CD4-positive, CD25-positive, alpha-beta regulatory T cell (primary cell): ENCODE data around the gene OR2T5. TPM values are rescaled to one million over a fixed set of nuclear protein-coding genes. Genes with fewer than 3 reads are reported as not detected.
"Not testable (repeated sequence)": the region's sequence is repeated elsewhere in the genome, so short reads cannot be mapped to it uniquely, and the experiment has no call there.

Experiments used
- ATAC-seq, 2 donors: fragments of 150-1000 bp; cut with Tn5 transposase; one replicate each; pipeline ENCODE4 v1.10.0; 2021; ENCODE audit warnings: low read depth in 2 of 2, moderate number of reproducible peaks in 2 of 2, moderate library complexity in 1 of 2
- DNase-seq, 3 donors: peaks; one replicate each; pipeline versions ENCODE4 v3.0.0 to v3.0.0-alpha.2; 2012 to 2022; ENCODE audit warnings: mixed read lengths in 1 of 3
- H3K27ac ChIP-seq: one replicate; pipeline ENCODE4 v1.7.0; 2013; ENCODE audit warnings: mild to moderate bottlenecking, low read length; ENCODE audit not compliant: insufficient read depth, poor library complexity, severe bottlenecking
- H3K27me3 ChIP-seq: one replicate; pipeline ENCODE4 v1.7.0; 2013; ENCODE audit warnings: low read length; ENCODE audit not compliant: control insufficient read depth, insufficient read depth
- H3K36me3 ChIP-seq: one replicate; pipeline ENCODE4 v1.7.0; 2013; ENCODE audit warnings: mild to moderate bottlenecking, low read length, moderate library complexity; ENCODE audit not compliant: control insufficient read depth, insufficient read depth
- H3K4me1 ChIP-seq: 2 replicates; pipeline ENCODE4 v1.7.0; 2013; ENCODE audit warnings: mild to moderate bottlenecking, low read length; ENCODE audit not compliant: insufficient read depth, control insufficient read depth, poor library complexity, severe bottlenecking
- H3K4me3 ChIP-seq: one replicate; pipeline ENCODE4 v1.7.0; 2013; ENCODE audit warnings: low read depth, mild to moderate bottlenecking, low read length, moderate library complexity
- H3K9me3 ChIP-seq, 2 experiments: 1 replicate in 1 of 2; 2 replicates in 1 of 2; pipeline ENCODE4 v1.7.0; 2013; ENCODE audit warnings: low read length in 2 of 2, mild to moderate bottlenecking in 1 of 2, moderate library complexity in 1 of 2; ENCODE audit not compliant: control insufficient read depth in 2 of 2
- H3K27ac Mint-ChIP-seq, 3 donors: one replicate each; pipeline ENCODE4 v1.8.0; 2020 to 2022; ENCODE audit warnings: mild to moderate bottlenecking in 3 of 3, mixed read lengths in 3 of 3, moderate library complexity in 2 of 3
- H3K27me3 Mint-ChIP-seq: one replicate; pipeline ENCODE4 v1.8.0; 2022; ENCODE audit warnings: mild to moderate bottlenecking, mixed read lengths
- H3K36me3 Mint-ChIP-seq: one replicate; pipeline ENCODE4 v1.8.0; 2020; ENCODE audit warnings: mixed read lengths
- H3K4me1 Mint-ChIP-seq, 4 donors: one replicate each; pipeline ENCODE4 v1.8.0; 2020 to 2022; ENCODE audit warnings: mixed read lengths in 4 of 4, mild to moderate bottlenecking in 1 of 4
- H3K4me3 Mint-ChIP-seq, 4 donors: one replicate each; pipeline ENCODE4 v1.8.0; 2020 to 2022; ENCODE audit warnings: mild to moderate bottlenecking in 4 of 4, mixed read lengths in 4 of 4, moderate library complexity in 3 of 4
- H3K9me3 Mint-ChIP-seq, 7 donors: one replicate each; pipeline ENCODE4 v1.8.0; 2020 to 2022; ENCODE audit warnings: mixed read lengths in 7 of 7, mild to moderate bottlenecking in 3 of 7, moderate library complexity in 2 of 7
- polyA plus RNA-seq, 4 donors: library from polyadenylated mRNA; unstranded; fragments of 300-500 nt; fragmentation: Illumina TruSeq; gene quantifications; one replicate each; pipeline ENCODE4 v1.2.3, GENCODE V29; 2021
- total RNA-seq: library from RNA; stranded (reverse); gene quantifications from one replicate; pipeline ENCODE4 v1.2.3, GENCODE V29; 2022

The OR2T5 gene, protein sequence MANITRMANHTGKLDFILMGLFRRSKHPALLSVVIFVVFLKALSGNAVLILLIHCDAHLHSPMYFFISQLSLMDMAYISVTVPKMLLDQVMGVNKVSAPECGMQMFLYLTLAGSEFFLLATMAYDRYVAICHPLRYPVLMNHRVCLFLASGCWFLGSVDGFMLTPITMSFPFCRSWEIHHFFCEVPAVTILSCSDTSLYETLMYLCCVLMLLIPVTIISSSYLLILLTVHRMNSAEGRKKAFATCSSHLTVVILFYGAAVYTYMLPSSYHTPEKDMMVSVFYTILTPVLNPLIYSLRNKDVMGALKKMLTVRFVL
- not detected for total RNA-seq
- not detected for polyA plus RNA-seq

DNA sequence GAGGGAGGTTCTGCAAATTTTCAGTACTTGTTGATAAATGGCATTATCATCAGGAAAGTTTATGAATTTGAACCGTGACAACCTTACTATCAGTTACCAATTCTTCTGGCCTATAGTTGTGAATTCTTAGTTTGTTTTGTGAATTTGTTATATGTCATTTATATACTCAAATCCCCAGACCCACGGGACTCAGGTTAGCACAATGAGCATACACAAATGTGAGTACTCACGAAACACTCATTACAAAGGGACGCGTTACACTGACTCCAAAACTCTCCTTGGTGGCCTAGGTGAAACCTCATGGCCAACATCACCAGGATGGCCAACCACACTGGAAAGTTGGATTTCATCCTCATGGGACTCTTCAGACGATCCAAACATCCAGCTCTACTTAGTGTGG lies at the start of gene OR2T5:
TSS of gene OR2T5 (plus strand) at position 301 of the 400 bp plus-strand sequence. CDS start at position 301, 0 bp downstream.
- ATAC-seq, H3K27me3 Mint-ChIP-seq, DNase-seq, H3K4me1 ChIP-seq, H3K4me3 Mint-ChIP-seq, H3K27ac ChIP-seq, H3K36me3 Mint-ChIP-seq, H3K4me3 ChIP-seq, H3K4me1 Mint-ChIP-seq, H3K27ac Mint-ChIP-seq, H3K9me3 ChIP-seq, H3K27me3 ChIP-seq, H3K9me3 Mint-ChIP-seq, H3K36me3 ChIP-seq: not testable (repeated sequence)

DNA sequence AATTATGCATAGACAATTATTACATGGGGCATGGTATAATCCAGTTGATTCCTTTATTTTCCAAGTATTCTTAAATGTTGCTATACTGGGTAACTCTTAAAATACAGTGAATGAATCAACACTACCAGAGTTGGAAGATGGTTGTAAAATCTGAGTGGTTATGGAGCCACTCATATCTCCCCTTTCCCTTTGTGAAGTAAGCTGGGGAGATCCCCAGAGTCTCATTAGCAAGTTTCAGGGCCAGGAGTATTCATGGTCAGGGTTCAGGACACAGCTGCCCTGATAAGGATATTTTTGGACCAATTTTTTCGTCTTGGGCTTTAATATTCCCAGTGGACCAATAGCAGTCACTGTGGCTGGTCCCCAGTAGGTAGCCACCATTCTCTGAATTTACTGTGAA lies 49.7 kb upstream of the OR2T5 start:
- not testable (repeated sequence) for ATAC-seq

DNA sequence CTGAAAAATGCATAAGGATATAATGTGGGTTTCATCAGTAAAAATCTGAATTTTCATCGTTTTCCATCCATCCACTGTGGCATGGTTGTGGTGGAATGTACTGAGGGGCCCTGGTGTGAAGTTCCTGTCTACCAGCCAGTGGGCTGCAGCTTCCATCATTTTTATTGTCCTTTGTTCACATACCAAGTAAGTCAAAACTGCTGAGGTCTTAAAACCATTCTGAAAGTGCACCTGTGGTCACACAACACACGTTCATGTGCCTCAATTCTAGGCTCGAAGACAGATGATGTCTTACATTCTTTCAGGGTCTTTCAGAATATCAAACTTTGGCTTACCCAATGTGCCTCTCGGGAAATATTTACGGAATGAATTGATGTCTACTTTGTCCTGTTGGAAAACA lies 49.1 kb upstream of the OR2T5 start:
- not testable (repeated sequence) for H3K27me3 Mint-ChIP-seq, H3K4me1 ChIP-seq, H3K9me3 ChIP-seq, H3K36me3 Mint-ChIP-seq, H3K9me3 Mint-ChIP-seq, DNase-seq, H3K27me3 ChIP-seq, ATAC-seq, H3K36me3 ChIP-seq, H3K4me3 Mint-ChIP-seq, H3K4me3 ChIP-seq, H3K4me1 Mint-ChIP-seq, H3K27ac Mint-ChIP-seq, H3K27ac ChIP-seq

More for the DNA sequence above, 49.7 kb upstream of the OR2T5 start:
- H3K27me3 ChIP-seq, H3K4me3 Mint-ChIP-seq, H3K27ac ChIP-seq, H3K9me3 Mint-ChIP-seq, H3K4me3 ChIP-seq, H3K27ac Mint-ChIP-seq, H3K4me1 ChIP-seq, H3K36me3 Mint-ChIP-seq, H3K9me3 ChIP-seq, H3K36me3 ChIP-seq, H3K27me3 Mint-ChIP-seq, DNase-seq, H3K4me1 Mint-ChIP-seq: not testable (repeated sequence)

DNA sequence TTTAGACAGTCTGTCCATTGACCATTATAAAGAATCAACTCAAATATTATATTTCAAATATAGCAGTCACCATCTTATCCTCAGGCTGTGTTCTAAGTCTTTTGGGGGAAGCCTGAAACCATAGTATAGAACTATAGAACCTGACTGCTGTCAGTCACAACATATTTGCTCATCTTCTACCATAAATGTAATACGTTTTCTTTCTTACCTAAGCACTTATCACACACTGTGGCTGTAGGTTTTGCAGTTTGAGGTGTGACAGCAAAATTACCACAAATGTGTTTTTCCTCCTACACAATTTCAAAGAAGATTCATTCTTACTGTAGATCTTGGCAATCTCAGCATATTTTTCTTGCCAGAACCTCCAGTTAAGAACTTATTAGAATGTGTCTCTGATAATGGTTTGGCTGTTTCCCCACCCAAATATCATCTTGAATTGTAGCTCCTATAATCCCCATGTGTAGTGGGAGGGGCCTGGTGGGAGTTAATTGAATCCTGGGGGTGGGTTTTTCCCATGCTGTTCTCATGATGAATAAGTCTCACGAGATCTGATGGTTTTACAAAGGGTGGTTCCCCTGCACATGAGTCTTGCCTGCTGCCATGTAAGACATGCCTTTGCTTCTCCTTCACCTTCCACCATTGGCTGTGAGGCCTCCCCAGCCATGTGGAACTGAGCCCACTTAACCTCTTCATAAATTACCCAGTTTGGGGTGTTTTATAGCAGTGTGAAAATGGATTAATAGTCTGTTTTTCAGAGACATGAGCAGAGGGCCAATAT lies 45.7 kb upstream of the OR2T5 start:
- H3K4me1 ChIP-seq, DNase-seq, H3K27me3 ChIP-seq, H3K4me3 Mint-ChIP-seq, ATAC-seq, H3K27ac ChIP-seq, H3K36me3 Mint-ChIP-seq, H3K9me3 ChIP-seq, H3K4me1 Mint-ChIP-seq, H3K4me3 ChIP-seq, H3K36me3 ChIP-seq, H3K27me3 Mint-ChIP-seq, H3K27ac Mint-ChIP-seq, H3K9me3 Mint-ChIP-seq: not testable (repeated sequence)

DNA sequence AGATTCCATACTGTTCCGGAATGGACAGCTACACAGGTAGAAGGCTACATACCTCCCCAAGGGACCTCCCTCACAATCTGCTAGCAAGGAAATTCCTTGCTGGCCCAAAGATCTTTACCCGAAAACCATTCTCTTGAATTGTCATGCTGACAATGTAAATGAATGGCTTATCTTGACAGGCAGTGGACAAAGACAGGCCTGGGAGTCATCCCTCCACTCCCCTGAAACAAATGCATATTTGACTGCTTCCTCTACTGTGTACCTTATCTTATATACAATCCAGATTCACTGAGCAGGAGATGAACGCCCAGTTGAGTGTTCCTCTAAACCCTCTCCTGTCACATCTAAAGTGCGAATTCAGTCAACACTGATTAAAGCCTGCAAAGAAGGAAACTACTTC lies 43.8 kb upstream of the OR2T5 start:
- not testable (repeated sequence) for H3K27me3 Mint-ChIP-seq, H3K36me3 Mint-ChIP-seq, H3K27ac Mint-ChIP-seq

DNA sequence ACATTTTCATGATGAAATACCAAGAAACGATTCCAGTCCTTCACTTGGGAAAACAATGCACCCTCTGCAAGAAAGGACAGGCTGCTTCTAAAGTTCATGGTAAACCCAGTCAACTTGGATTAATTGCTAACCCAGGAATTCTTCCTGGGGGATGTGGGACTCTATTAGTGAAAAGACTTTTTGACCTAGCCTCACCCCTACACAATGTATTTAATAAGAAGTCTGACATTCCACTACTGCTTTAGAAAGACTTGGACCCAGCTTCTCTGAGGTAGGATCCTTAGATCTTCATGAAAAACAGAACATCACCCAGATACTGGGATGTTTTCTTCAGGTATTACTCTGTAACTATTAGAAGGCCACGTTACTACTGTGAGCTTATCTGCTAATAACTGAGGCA lies 43.0 kb upstream of the OR2T5 start, which contains the start of gene OR2T2:
TSS of gene OR2T2 (plus strand) at position 239 of the 400 bp plus-strand sequence. CDS start 7,161 bp downstream, outside the sequence.
- not testable (repeated sequence) for DNase-seq, H3K27me3 ChIP-seq, H3K36me3 Mint-ChIP-seq, H3K9me3 Mint-ChIP-seq, H3K4me3 Mint-ChIP-seq, H3K27ac Mint-ChIP-seq, H3K9me3 ChIP-seq, H3K4me1 Mint-ChIP-seq, ATAC-seq, H3K27me3 Mint-ChIP-seq, H3K4me3 ChIP-seq, H3K4me1 ChIP-seq, H3K36me3 ChIP-seq, H3K27ac ChIP-seq

More for the DNA sequence above, 43.8 kb upstream of the OR2T5 start:
- not testable (repeated sequence) for H3K4me3 ChIP-seq, DNase-seq, H3K4me1 Mint-ChIP-seq, H3K9me3 ChIP-seq, H3K27ac ChIP-seq, H3K4me3 Mint-ChIP-seq, H3K27me3 ChIP-seq, H3K9me3 Mint-ChIP-seq, H3K36me3 ChIP-seq, ATAC-seq, H3K4me1 ChIP-seq

DNA sequence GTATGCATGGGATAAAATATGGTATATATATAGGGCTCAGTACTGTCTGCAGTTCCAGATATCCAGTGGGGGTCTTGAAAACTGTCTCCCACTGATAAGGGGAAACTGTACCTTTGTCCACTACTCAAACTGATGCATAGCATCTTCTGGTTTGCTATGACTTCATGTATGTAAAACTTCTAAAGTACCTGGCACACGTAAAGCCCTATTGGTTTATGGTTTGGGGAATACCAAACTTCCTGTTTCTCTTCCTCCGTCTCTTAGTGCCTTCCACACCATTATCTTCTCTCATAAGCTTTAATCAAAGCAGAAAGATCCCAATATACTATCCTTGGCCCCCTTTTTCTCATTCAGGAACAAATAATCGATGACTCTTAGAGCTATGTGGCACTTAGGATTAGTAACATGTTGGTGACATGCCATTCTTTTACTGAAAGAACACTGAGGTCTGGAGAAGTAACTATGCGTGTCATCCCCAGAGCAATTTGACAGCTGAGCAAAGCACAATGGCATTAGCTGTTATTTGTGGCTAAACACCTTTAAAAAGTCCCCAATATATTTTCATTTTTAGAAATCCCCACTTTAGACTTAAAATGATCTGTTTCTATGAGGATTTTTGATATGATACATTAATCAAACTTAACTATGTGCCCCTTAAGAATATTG lies 39.8 kb upstream of the OR2T5 start:
- not testable (repeated sequence) for H3K4me3 Mint-ChIP-seq, H3K27me3 ChIP-seq, H3K9me3 ChIP-seq, H3K27me3 Mint-ChIP-seq, H3K4me3 ChIP-seq, H3K9me3 Mint-ChIP-seq, H3K36me3 Mint-ChIP-seq, H3K27ac Mint-ChIP-seq, H3K4me1 ChIP-seq, H3K36me3 ChIP-seq, H3K27ac ChIP-seq, H3K4me1 Mint-ChIP-seq, DNase-seq
- ATAC-seq, result peak; percentile 29 to 31
